H9 (cell line): ENCODE measurements around the gene FNIP2. TPM values are rescaled to one million over a fixed set of nuclear protein-coding genes. Genes with fewer than 3 reads are reported as not detected.

Experiments used
- DNase-seq: peaks from one replicate; pipeline ENCODE4 v3.0.0-alpha.2; 2017
- H2AFZ ChIP-seq: one replicate; pipeline ENCODE4 v1.6.1; 2013; ENCODE audit warnings: mild to moderate bottlenecking, low read length, control low read depth, moderate library complexity
- H2AK5ac ChIP-seq: 2 replicates; pipeline ENCODE4 v1.6.1; 2013; ENCODE audit warnings: low read length, control low read depth, mixed read lengths; ENCODE audit not compliant: insufficient read length
- H2BK120ac ChIP-seq: one replicate; pipeline ENCODE4 v1.6.1; 2013; ENCODE audit warnings: low read depth, mild to moderate bottlenecking, low read length, control low read depth, inconsistent platforms; ENCODE audit not compliant: poor library complexity, severe bottlenecking
- H2BK12ac ChIP-seq: 2 replicates; pipeline ENCODE4 v1.6.1; 2013; ENCODE audit warnings: low read length, control low read depth, mixed read lengths, low read depth; ENCODE audit not compliant: insufficient read length
- H2BK15ac ChIP-seq: 2 replicates; pipeline ENCODE4 v1.6.1; 2013; ENCODE audit warnings: low read depth, low read length, control low read depth
- H2BK20ac ChIP-seq: one replicate; pipeline ENCODE4 v1.6.1; 2013; ENCODE audit warnings: low read depth, mild to moderate bottlenecking, low read length, control low read depth, inconsistent platforms; ENCODE audit not compliant: poor library complexity, severe bottlenecking
- H2BK5ac ChIP-seq: 2 replicates; pipeline ENCODE4 v1.6.1; 2013; ENCODE audit warnings: low read length, control low read depth, mixed read lengths; ENCODE audit not compliant: insufficient read length
- H3K14ac ChIP-seq: 2 replicates; pipeline ENCODE4 v1.6.1; 2013; ENCODE audit warnings: low read length, control low read depth; ENCODE audit not compliant: insufficient read depth
- H3K18ac ChIP-seq: 2 replicates; pipeline ENCODE4 v1.6.1; 2013; ENCODE audit warnings: low read depth, mild to moderate bottlenecking, mixed read lengths, low read length, control low read depth; ENCODE audit not compliant: insufficient read length
- H3K23ac ChIP-seq: 2 replicates; pipeline ENCODE4 v1.6.1; 2013; ENCODE audit warnings: low read length, control low read depth, mixed read lengths, low read depth; ENCODE audit not compliant: insufficient read length
- H3K23me2 ChIP-seq: 2 replicates; pipeline ENCODE4 v1.6.1; 2013; ENCODE audit warnings: low read depth, mild to moderate bottlenecking, mixed read lengths, low read length, control low read depth; ENCODE audit not compliant: insufficient read length, poor library complexity, severe bottlenecking
- H3K27ac ChIP-seq: 2 replicates; pipeline ENCODE4 v1.5.1; 2013; ENCODE audit warnings: low read length, control low read depth, mixed read lengths, low read depth; ENCODE audit not compliant: insufficient read length
- H3K27me3 ChIP-seq: 2 replicates; pipeline ENCODE4 v1.6.1; 2013; ENCODE audit warnings: low read length, control low read depth, inconsistent platforms; ENCODE audit not compliant: insufficient read depth
- H3K4ac ChIP-seq: 2 replicates; pipeline ENCODE4 v1.6.1; 2013; ENCODE audit warnings: low read depth, mild to moderate bottlenecking, control low read depth, inconsistent platforms, low read length, moderate library complexity
- H3K4me1 ChIP-seq: 2 replicates; pipeline ENCODE4 v1.6.1; 2013; ENCODE audit warnings: low read length, control low read depth, inconsistent platforms; ENCODE audit not compliant: insufficient read depth
- H3K4me2 ChIP-seq: 2 replicates; pipeline ENCODE4 v1.6.1; 2013; ENCODE audit warnings: low read length, control low read depth, mixed read lengths; ENCODE audit not compliant: insufficient read length, insufficient read depth
- H3K56ac ChIP-seq: 2 replicates; pipeline ENCODE4 v1.6.1; 2013; ENCODE audit warnings: low read depth, mild to moderate bottlenecking, mixed read lengths, low read length, control low read depth; ENCODE audit not compliant: insufficient read length
- H3K79me1 ChIP-seq: 2 replicates; pipeline ENCODE4 v1.6.1; 2013; ENCODE audit warnings: low read depth, mild to moderate bottlenecking, moderate library complexity, low read length, control low read depth, inconsistent platforms; ENCODE audit not compliant: insufficient read depth, poor library complexity, severe bottlenecking
- H3K79me2 ChIP-seq: 2 replicates; pipeline ENCODE4 v1.6.1; 2013; ENCODE audit warnings: low read length, control low read depth, inconsistent platforms; ENCODE audit not compliant: insufficient read depth
- H3K9ac ChIP-seq: 2 replicates; pipeline ENCODE4 v1.6.1; 2013; ENCODE audit warnings: low read length, control low read depth, mixed read lengths; ENCODE audit not compliant: insufficient read length; ENCODE audit errors: extremely low read depth
- H3K9me3 ChIP-seq: one replicate; pipeline ENCODE4 v1.6.1; 2013; ENCODE audit warnings: low read depth, low read length, inconsistent platforms; ENCODE audit not compliant: control insufficient read depth
- H3T11ph ChIP-seq: one replicate; pipeline ENCODE4 v1.6.1; 2013; ENCODE audit warnings: mild to moderate bottlenecking, low read length, control low read depth, inconsistent platforms
- H4K20me1 ChIP-seq: one replicate; pipeline ENCODE4 v1.6.1; 2013; ENCODE audit not compliant: control insufficient read depth, insufficient read length, insufficient read depth
- H4K5ac ChIP-seq: 2 replicates; pipeline ENCODE4 v1.6.1; 2013; ENCODE audit warnings: low read depth, mild to moderate bottlenecking, mixed read lengths, low read length, control low read depth; ENCODE audit not compliant: insufficient read length
- H4K8ac ChIP-seq: replicated peaks from 2 replicates; pipeline ENCODE4 v1.6.1; 2013; ENCODE audit warnings: low read length, control low read depth, mixed read lengths, low read depth; ENCODE audit not compliant: insufficient read length
- H4K91ac ChIP-seq: 2 replicates; pipeline ENCODE4 v1.6.1; 2013; ENCODE audit warnings: low read depth, mild to moderate bottlenecking, moderate library complexity, mixed read lengths, low read length, control low read depth; ENCODE audit not compliant: insufficient read length
- H3K27ac Mint-ChIP-seq, 3 experiments: 2 replicates in 2 of 3; 3 replicates in 1 of 3; pipeline ENCODE4 v1.8.0; 2020 to 2021; ENCODE audit warnings: mixed read lengths in 3 of 3, mild to moderate bottlenecking in 1 of 3, moderate library complexity in 1 of 3
- H3K27me3 Mint-ChIP-seq: 2 replicates; pipeline ENCODE4 v1.8.0; 2021; ENCODE audit warnings: low read depth, mild to moderate bottlenecking, moderate library complexity, mixed read lengths
- H3K36me3 Mint-ChIP-seq, 3 experiments: 2 replicates in 2 of 3; 3 replicates in 1 of 3; pipeline ENCODE4 v1.8.0; 2020 to 2021; ENCODE audit warnings: low read depth in 3 of 3, mixed read lengths in 3 of 3; ENCODE audit not compliant: insufficient read depth in 1 of 3
- H3K4me1 Mint-ChIP-seq, 2 experiments: 2 replicates each; pipeline ENCODE4 v1.8.0; 2020; ENCODE audit warnings: mixed read lengths in 2 of 2
- H3K4me3 Mint-ChIP-seq, 2 experiments: 2 replicates in 1 of 2; 3 replicates in 1 of 2; pipeline ENCODE4 v1.8.0; 2020 to 2021; ENCODE audit warnings: mild to moderate bottlenecking in 2 of 2, mixed read lengths in 2 of 2, moderate library complexity in 1 of 2
- H3K9me3 Mint-ChIP-seq, 2 experiments: 2 replicates in 1 of 2; 3 replicates in 1 of 2; pipeline ENCODE4 v1.8.0; 2020; ENCODE audit warnings: mild to moderate bottlenecking in 2 of 2, mixed read lengths in 2 of 2, moderate library complexity in 1 of 2
- CTCF ChIP-seq: fragments of 200-600 bp; sonication (generic); conservative IDR thresholded peaks from 3 replicates; pipeline ENCODE4 v1.8.0; 2021; ENCODE audit warnings: antibody characterized with exemption, mild to moderate bottlenecking
- WGBS: extraction: QIAGEN DNeasy Blood & Tissue Kit; methylation state at CpG from one replicate; pipeline ENCODE4 v1.1.7; 2013; ENCODE audit warnings: missing lambda C conversion rate, low lambda C conversion rate, mixed read lengths; ENCODE audit not compliant: insufficient read length; ENCODE audit errors: extremely low coverage; 5-methylcytosine and 5-hydroxymethylcytosine counted together
- total RNA-seq: library from RNA; stranded (reverse); gene quantifications from 2 replicates; pipeline ENCODE4 v1.2.1, GENCODE V29; 2021

Gene FNIP2
- total RNA-seq, 1 experiment from 2014 or later: 9.6 TPM

DNA sequence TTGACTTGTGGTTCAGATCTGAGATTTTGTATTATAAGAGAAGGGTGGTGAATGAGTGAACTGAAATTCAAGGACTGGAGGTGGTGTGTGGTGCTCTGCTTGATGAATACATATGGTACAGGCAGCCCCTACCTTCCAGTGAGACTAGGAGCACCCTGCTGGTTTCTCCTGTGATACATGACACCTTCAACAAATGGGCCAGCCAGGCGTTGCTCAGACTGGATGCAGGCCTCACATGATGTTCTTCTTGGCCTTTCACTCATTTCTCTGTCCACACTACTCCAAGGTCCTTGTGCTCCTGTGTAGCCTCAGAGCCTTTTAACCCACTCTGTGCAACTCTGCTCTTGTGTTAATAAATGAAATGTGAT is 67.2 kb downstream of the FNIP2 start:
- Histone ChIP-seq H3K56ac (no peak overlapping the region), H3K4me2 (no peak overlapping the region), H3K27me3 (no peaks in the 10 kb centered on the region), H3T11ph (no peak overlapping the region), H2BK5ac (no peak overlapping the region), H2AK5ac (no peak overlapping the region), H3K9me3 (no peaks in the 10 kb centered on the region), H3K4me1 (peaks cover 3% of the 10 kb centered on the region; the same call in 1 of the 2 replicates), H4K20me1 (no peaks in the 10 kb centered on the region), H3K23ac (no peak overlapping the region), H4K8ac (no peak overlapping the region), H3K23me2 (no peaks in the 10 kb centered on the region), H2BK20ac (no peak overlapping the region), H3K14ac (no peak overlapping the region), H3K79me1 (no peaks in the 10 kb centered on the region), H2BK15ac (no peak overlapping the region), H4K5ac (no peak overlapping the region), H2BK12ac (no peak overlapping the region), H2AFZ (no peak overlapping the region), H3K9ac (no peak overlapping the region), H2BK120ac (no peak overlapping the region), H4K91ac (no peak overlapping the region), H3K79me2 (no peaks in the 10 kb centered on the region), H3K4ac (no peak overlapping the region), H3K27ac (no peak overlapping the region), H3K18ac (no peak overlapping the region)
- TF ChIP-seq CTCF: no peak
- H3K27me3 Mint-ChIP-seq: no peaks in the 10 kb centered on the region
- H3K9me3 Mint-ChIP-seq: no peaks in the 10 kb centered on the region
- peak; percentile 43 for DNase-seq
- H3K27ac Mint-ChIP-seq: peak overlapping the region in 2 of 3 experiments; percentile 2 to 22; a peak in 3 of 7 replicates
- H3K4me3 Mint-ChIP-seq: no peak overlapping the region; a peak in 1 of 5 replicates
- H3K36me3 Mint-ChIP-seq: peaks cover 7 to 16% (median 9%) of the 10 kb centered on the region in 3 experiments; a peak in 6 of 7 replicates
- no CpG with 5 or more reads among the region's 1 CpG for WGBS
- H3K4me1 Mint-ChIP-seq: peaks cover 15 to 24% of the 10 kb centered on the region in 2 experiments
